Thyroid gland (tissue), 4 donors: ENCODE results near the gene TMSB4X.

Experiments used
- CTCF ChIP-seq, 6 experiments: fragments of 200-600 bp in 3 of 6; fragments of 450-650 bp in 3 of 6; sonication (generic) in 3 of 6; IDR thresholded peaks; one replicate each; pipeline ENCODE4 v1.5.1; 2016 to 2019; ENCODE audit warnings: antibody characterized with exemption in 6 of 6, mild to moderate bottlenecking in 2 of 6, inconsistent platforms in 1 of 6, moderate library complexity in 1 of 6
- POLR2A ChIP-seq, 2 donors: fragments of 450-650 bp; IDR thresholded peaks; one replicate each; pipeline ENCODE4 v1.6.1; 2017; ENCODE audit warnings: antibody characterized with exemption in 2 of 2, mild to moderate bottlenecking in 2 of 2, moderate library complexity in 1 of 2

DNA sequence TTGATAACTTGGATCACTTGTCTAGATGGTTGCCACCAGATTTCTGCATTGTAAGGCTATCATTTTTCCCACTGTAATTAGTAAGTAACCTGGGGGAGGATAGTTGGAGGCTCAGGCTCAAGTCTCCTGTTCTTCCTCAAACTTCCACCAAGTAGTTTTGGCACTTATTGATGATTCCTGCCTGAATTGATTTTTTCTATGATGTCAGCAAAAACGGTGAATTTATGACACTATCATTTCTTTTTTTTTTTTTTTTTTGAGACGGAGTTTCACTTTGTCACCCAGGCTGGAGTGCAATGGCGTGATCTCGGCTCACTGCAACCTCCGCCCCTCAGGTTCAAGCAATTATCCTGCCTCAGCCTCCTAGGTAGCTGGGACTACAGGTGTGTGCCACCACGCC lies 12.4 kb downstream of the TMSB4X start:
- TF ChIP-seq CTCF (IDR thresholded peaks at IDR 0.05) (no peak), POLR2A (IDR thresholded peaks at IDR 0.05) (no peak)
